GM12801 (cell line): ENCODE results near the gene RAB6B.

Experiments used
- TF ChIP-seq, protein P1 (sequence below): IDR thresholded peaks from one replicate; pipeline ENCODE4 v1.5.1; 2011; ENCODE audit warnings: control low read depth; ENCODE audit not compliant: insufficient read length; ENCODE audit errors: extremely low read depth

RAB6B gene

DNA sequence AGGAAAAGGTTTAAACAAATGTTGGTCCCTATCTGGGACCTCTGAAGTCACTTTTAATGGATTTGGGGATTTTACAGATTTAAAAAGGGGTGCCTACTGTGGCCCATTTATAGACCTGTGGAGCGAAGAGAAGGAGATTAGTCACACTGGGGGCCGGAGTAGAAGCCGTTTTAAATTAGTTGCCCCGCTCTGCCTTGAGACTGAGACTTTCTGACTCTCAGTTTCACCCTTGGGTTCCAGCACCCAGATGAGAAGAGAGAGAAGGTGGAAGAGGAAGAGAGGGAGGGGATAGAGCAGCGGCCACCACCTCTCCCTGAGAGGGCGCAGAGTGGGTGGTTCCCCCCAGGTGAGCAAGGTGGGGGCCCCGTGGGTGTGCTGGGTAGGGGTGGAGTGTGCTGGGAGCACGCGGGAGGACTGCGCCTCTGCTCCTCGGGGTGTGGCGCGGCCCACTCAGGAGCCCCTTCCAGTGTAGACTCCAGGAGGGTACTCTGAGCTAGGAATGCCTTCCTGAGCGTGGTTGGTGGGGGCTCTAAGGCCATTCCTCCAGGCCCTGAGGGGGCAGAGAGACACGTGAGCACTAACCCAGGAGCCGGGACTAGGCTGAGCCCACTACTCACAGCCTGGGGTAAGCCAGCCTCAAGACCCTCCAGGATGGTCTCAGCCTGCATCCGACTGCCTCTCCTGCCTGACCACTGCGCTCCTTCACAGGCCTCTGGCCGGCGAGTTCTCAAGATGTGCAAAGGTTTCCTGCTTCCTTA lies 32.6 kb upstream of the RAB6B start:
- TF ChIP-seq, protein P1, sequence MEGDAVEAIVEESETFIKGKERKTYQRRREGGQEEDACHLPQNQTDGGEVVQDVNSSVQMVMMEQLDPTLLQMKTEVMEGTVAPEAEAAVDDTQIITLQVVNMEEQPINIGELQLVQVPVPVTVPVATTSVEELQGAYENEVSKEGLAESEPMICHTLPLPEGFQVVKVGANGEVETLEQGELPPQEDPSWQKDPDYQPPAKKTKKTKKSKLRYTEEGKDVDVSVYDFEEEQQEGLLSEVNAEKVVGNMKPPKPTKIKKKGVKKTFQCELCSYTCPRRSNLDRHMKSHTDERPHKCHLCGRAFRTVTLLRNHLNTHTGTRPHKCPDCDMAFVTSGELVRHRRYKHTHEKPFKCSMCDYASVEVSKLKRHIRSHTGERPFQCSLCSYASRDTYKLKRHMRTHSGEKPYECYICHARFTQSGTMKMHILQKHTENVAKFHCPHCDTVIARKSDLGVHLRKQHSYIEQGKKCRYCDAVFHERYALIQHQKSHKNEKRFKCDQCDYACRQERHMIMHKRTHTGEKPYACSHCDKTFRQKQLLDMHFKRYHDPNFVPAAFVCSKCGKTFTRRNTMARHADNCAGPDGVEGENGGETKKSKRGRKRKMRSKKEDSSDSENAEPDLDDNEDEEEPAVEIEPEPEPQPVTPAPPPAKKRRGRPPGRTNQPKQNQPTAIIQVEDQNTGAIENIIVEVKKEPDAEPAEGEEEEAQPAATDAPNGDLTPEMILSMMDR, result no peak

DNA sequence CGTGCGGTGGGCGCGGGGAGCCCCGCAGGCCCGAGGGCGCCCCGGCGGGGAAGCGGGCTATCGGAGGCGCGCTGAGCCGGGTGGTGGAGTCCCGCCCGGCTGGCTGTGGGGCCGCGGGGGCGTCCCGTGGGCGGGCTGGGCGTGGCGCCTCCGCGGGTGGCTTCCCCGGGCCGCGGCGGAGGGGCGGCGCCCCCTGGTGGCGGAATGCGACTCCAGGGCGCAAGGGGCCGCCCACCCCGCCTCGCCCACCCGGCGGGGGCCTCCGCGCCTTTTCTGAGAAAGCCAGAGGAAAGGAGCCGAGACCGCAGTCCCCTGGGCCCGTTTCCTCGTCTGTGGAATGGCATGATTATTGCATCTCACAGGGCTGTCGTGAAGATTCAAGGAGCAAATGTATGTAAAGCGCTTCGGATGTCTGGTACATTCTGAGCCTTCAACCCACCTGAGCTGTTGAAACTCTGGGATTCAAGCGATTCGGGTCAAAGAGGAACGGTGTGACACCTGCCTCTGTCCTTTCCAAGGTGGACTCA lies 31.9 kb upstream of the RAB6B start:
- TF ChIP-seq, protein P1, result no peak

DNA sequence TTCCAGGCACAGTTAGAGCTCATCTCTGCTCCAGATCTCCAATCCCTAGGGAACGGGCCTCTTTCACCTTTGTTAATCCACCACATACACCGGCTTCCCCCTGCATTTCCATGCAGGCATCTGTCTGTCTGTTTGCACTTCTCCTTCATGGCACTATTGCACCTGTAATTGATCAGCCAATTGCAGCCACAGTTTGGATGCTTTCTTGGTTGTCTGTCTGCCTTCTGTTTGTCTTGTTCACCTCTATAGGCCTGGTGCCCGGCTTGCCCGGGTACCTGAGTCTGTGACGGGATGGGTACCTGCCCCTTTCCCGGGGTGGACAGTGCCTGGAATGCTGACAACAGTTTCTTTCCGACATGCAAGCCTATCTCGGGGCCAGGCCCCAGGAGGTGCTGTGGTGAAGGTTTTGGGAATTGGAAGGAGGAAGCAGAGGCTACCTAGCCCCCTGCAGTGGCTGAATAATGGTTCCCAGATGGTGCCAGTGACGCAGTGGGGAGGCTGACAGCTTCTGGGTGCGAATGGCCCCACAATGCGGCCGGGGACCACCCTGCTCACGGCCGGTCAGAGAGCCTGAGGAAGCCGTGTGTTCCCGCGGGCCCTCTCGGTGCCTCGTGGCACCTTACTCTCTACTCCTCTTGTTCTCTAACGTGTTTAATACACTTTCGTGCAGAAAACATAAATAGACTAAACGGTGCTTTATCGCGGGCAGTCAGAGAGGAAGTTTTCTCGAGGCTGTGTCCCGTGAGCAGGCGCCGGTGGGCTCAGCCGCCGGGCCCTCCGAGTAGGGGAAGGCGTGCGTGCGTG lies 31.3 kb upstream of the RAB6B start:
- TF ChIP-seq, protein P1, result no peak

DNA sequence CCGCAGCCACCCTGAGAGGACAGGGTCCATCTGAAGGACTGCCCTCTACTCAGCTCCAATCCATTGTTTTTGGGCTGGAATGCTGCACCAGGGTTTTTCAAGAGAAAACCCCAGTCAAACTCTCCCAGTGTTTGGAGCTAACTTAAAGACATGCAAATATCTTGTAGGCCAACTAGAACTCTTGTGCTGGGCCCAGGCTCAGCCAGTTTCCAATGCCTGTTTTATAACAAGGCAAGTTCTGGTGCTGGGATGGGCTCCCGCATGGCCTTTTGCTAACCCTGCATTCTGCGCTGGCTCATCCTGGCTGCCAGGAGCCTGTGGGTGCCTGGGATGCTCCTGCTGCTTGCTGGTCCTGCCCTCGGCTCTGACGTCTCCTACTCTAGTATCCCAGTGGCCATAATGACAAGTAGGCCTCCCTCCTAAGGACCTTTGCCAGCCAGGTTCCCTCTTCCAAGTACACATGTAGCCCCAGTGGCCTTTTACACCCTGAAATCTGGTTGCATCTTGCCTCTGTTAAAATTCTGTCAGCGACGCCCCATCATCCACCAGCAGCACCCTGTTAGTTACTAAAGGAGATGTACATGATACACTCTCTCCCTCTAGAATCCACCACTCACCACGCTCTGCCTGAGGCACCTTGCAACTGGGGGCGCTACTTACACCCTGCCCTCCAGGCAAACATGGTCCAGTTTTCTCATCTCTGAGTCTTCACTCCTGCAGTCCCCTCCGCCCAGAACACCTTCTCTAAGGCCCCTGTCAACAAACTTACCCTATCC lies 30.5 kb upstream of the RAB6B start:
- TF ChIP-seq, protein P1, result no peak

DNA sequence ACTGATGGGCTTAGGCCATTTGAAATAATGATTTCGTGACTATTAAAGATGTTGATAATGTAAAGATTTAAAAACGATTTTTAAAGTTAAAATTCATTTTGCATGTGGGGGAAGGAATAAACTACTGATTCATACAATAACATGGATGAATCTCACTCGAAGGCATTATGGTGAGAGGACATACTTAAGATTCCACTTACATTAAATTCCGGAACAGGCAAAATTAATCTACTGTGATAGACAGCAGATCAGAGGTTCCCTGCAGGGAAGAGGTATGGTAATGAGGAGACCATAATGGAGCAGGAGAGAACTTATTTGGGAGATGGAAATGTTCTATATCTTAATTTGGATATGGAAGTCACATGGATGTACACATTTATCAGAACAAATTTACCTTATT lies 28.4 kb upstream of the RAB6B start:
- TF ChIP-seq, protein P1, result no peak

DNA sequence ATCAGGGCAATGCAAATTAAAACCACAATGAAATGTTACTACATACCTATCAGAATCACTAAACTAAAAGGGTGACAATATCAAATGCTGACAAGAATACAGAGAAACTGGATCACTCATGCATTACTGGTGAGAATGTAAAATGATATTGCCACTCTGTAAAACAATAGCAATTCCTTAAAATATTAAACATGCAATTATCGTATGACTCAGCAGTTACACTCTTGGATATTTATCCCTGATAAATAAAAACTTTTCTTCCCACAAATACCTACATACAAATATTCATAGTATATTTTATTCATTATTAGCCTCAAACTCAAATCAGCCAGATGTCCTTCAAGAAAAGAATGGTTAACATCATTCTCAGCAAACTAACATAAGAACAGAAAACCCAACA lies 25.9 kb upstream of the RAB6B start:
- TF ChIP-seq, protein P1, result no peak

DNA sequence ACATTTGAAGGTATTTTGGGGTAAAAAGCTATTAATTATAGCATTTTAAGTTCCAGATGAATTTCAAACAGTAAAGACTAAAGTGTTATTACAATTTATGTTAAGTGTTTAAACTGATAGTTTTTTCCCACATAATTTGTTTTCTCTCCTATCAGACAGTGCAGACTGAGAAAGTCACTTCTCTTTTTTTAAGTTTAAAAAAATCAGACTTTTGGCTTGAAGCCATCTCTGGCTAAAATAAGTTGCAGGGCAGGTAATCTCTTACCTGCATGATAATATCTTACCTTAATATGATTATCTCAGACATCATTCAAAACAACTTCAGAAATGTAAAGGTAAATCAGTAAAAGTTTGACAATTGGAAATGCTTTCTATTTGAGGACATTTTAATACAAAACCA lies 21.5 kb upstream of the RAB6B start:
- TF ChIP-seq, protein P1, result no peak
